GM12891 (cell line): ENCODE results near the gene NUB1.

Source experiments
- DNase-seq: peaks from one replicate; pipeline ENCODE4 v3.0.0; 2011; ENCODE audit warnings: low spot score; ENCODE audit not compliant: insufficient read length
- FAIRE-seq: peaks from 2 replicates; lab custom pipeline; 2011; peaks lifted over from hg19 to GRCh38; lab: Jason Lieb, UNC
- PAX5 ChIP-seq: IDR thresholded peaks from 2 replicates; pipeline ENCODE4 v1.6.1; 2011; ENCODE audit warnings: low read length, moderate library complexity, mild to moderate bottlenecking; ENCODE audit not compliant: insufficient read depth, severe bottlenecking
- POLR2A ChIP-seq: IDR thresholded peaks from 2 replicates; pipeline ENCODE4 v1.6.1; 2011; ENCODE audit warnings: low read depth, low read length, control low read depth
- POLR2AphosphoS5 ChIP-seq: IDR thresholded peaks from 2 replicates; pipeline ENCODE4 v1.6.1; 2011; ENCODE audit warnings: low read depth, low read length, control low read depth
- POU2F2 ChIP-seq: IDR thresholded peaks from 2 replicates; pipeline ENCODE4 v1.6.1; 2011; ENCODE audit warnings: low read depth, mild to moderate bottlenecking, control low read depth, low read length, moderate library complexity
- SPI1 ChIP-seq: IDR thresholded peaks from 2 replicates; pipeline ENCODE4 v1.6.1; 2011; ENCODE audit warnings: low read depth, low read length, control low read depth
- TAF1 ChIP-seq: IDR thresholded peaks from 2 replicates; pipeline ENCODE4 v1.6.1; 2011; ENCODE audit warnings: low read depth, low read length, control low read depth

NUB1 gene

GRCh38 chr7:151408498-151408838 lies 66.9 kb downstream of the NUB1 start:
- no peak for DNase-seq
- no peak for FAIRE-seq
- TF ChIP-seq POLR2A (no peak), POU2F2 (no peak), PAX5 (no peak), SPI1 (no peak), POLR2AphosphoS5 (no peak), TAF1 (no peak)

GRCh38 chr7:151408839-151409666 lies 67.4 kb downstream of the NUB1 start:
- peak; percentile 73 for FAIRE-seq
- TF ChIP-seq PAX5: peak; percentile 51
- TF ChIP-seq TAF1: no peak
- DNase-seq: peak; percentile 50

GRCh38 chr7:151409667-151410404 lies 68.2 kb downstream of the NUB1 start, which contains the start of gene WDR86:
Gene WDR86, minus strand, starts transcription at chr7:151410038. Its CDS starts 449 bp downstream, at chr7:151409589.
- FAIRE-seq: no peak
- peak; percentile 18 for DNase-seq
- TF ChIP-seq SPI1: no peak
- no peak for TF ChIP-seq PAX5
- TF ChIP-seq POLR2AphosphoS5: no peak
- TF ChIP-seq TAF1: no peak
- TF ChIP-seq POLR2A: no peak
- no peak for TF ChIP-seq POU2F2

GRCh38 chr7:151410405-151411390 lies 69.1 kb downstream of the NUB1 start:
- peak; percentile 23 for DNase-seq

GRCh38 chr7:151411551-151411950 lies 69.9 kb downstream of the NUB1 start:
- no peak for FAIRE-seq
- TF ChIP-seq SPI1 (peak; percentile 59; the same call in 1 of the 2 replicates), PAX5 (no peak)
- DNase-seq: no peak

More at GRCh38 chr7:151410405-151411390, 69.1 kb downstream of the NUB1 start:
- TF ChIP-seq POU2F2: no peak
- TF ChIP-seq SPI1: no peak
- no peak for TF ChIP-seq POLR2A
- no peak for TF ChIP-seq TAF1
- TF ChIP-seq POLR2AphosphoS5: no peak
- no peak for TF ChIP-seq PAX5
- FAIRE-seq: no peak

- DNase-seq: no peak
- no peak for FAIRE-seq
- TF ChIP-seq POLR2AphosphoS5: no peak
- TF ChIP-seq SPI1: no peak
- no peak for TF ChIP-seq POU2F2
- TF ChIP-seq TAF1: no peak
- no peak for TF ChIP-seq PAX5
- no peak for TF ChIP-seq POLR2A
Measured at GRCh38 chr7:151412318-151412717, 70.7 kb downstream of the NUB1 start.

- FAIRE-seq (no peak), DNase-seq (no peak)
- TF ChIP-seq SPI1 (no peak), TAF1 (no peak), PAX5 (no peak), POLR2AphosphoS5 (no peak)
Measured at GRCh38 chr7:151413241-151413640, 71.6 kb downstream of the NUB1 start.

- TF ChIP-seq SPI1: no peak
- TF ChIP-seq POU2F2: no peak
- no peak for TF ChIP-seq POLR2AphosphoS5
- TF ChIP-seq PAX5: no peak
- no peak for TF ChIP-seq TAF1
- TF ChIP-seq POLR2A: no peak
Measured at GRCh38 chr7:151415375-151416105, 73.9 kb downstream of the NUB1 start.

More at GRCh38 chr7:151415375-151416105, 73.9 kb downstream of the NUB1 start:
- FAIRE-seq (no peak), DNase-seq (no peak)
